Astrocyte (in vitro differentiated cells and primary cell): ENCODE data around the gene SLC12A5. TPM values are rescaled to one million over a fixed set of nuclear protein-coding genes. Genes with fewer than 3 reads are reported as not detected.

Experiments
- DNase-seq: peaks from one replicate; pipeline ENCODE4 v3.0.0-alpha.2; 2010; ENCODE audit warnings: low read depth
- FAIRE-seq: peaks from 2 replicates; lab custom pipeline; 2011; peaks lifted over from hg19 to GRCh38; lab: Jason Lieb, UNC
- H2AFZ ChIP-seq: 2 replicates; pipeline ENCODE4 v1.6.0; 2012; ENCODE audit warnings: low read depth, low read length, inconsistent platforms
- H3K27ac ChIP-seq: 2 replicates; pipeline ENCODE4 v1.5.1; 2011; ENCODE audit warnings: low read depth, low read length, inconsistent platforms
- H3K27me3 ChIP-seq: 2 replicates; pipeline ENCODE4 v1.6.0; 2011; ENCODE audit warnings: low read length, inconsistent platforms; ENCODE audit not compliant: insufficient read depth
- H3K36me3 ChIP-seq: 2 replicates; pipeline ENCODE4 v1.5.1; 2011; ENCODE audit warnings: low read length, inconsistent platforms; ENCODE audit not compliant: insufficient read depth
- H3K4me1 ChIP-seq: 2 replicates; pipeline ENCODE4 v1.5.1; 2011; ENCODE audit warnings: low read length, inconsistent platforms; ENCODE audit not compliant: insufficient read depth
- H3K4me2 ChIP-seq: 2 replicates; pipeline ENCODE4 v1.6.0; 2012; ENCODE audit warnings: low read length, inconsistent platforms
- H3K4me3 ChIP-seq: 2 replicates; pipeline ENCODE4 v1.5.1; 2011; ENCODE audit warnings: low read depth, mild to moderate bottlenecking, low read length, inconsistent platforms; ENCODE audit not compliant: insufficient read depth
- H3K79me2 ChIP-seq: 2 replicates; pipeline ENCODE4 v1.6.0; 2012; ENCODE audit warnings: mild to moderate bottlenecking, low read length, inconsistent platforms; ENCODE audit not compliant: insufficient read depth
- H3K9ac ChIP-seq: 2 replicates; pipeline ENCODE4 v1.6.0; 2012; ENCODE audit warnings: mild to moderate bottlenecking, low read length, inconsistent platforms
- H3K9me3 ChIP-seq: 2 replicates; pipeline ENCODE4 v1.5.1; 2012; ENCODE audit warnings: low read depth, mild to moderate bottlenecking, low read length, inconsistent platforms; ENCODE audit not compliant: insufficient read depth
- H4K20me1 ChIP-seq: 2 replicates; pipeline ENCODE4 v1.6.0; 2012; ENCODE audit warnings: low read length, inconsistent platforms; ENCODE audit not compliant: insufficient read depth
- H3K27ac Mint-ChIP-seq: one replicate; pipeline ENCODE4 v1.8.0; 2021; ENCODE audit warnings: mild to moderate bottlenecking, mixed read lengths; ENCODE audit not compliant: unreplicated experiment
- H3K27me3 Mint-ChIP-seq: one replicate; pipeline ENCODE4 v1.8.0; 2021; ENCODE audit warnings: low read depth, mixed read lengths; ENCODE audit not compliant: unreplicated experiment
- H3K36me3 Mint-ChIP-seq: one replicate; pipeline ENCODE4 v1.8.0; 2021; ENCODE audit warnings: low read depth, mixed read lengths; ENCODE audit not compliant: unreplicated experiment
- H3K4me1 Mint-ChIP-seq: one replicate; pipeline ENCODE4 v1.8.0; 2021; ENCODE audit warnings: low read depth, mixed read lengths; ENCODE audit not compliant: unreplicated experiment
- H3K4me3 Mint-ChIP-seq: one replicate; pipeline ENCODE4 v1.8.0; 2021; ENCODE audit warnings: mild to moderate bottlenecking, moderate library complexity, mixed read lengths; ENCODE audit not compliant: unreplicated experiment
- H3K9me3 Mint-ChIP-seq: one replicate; pipeline ENCODE4 v1.8.0; 2021; ENCODE audit warnings: mild to moderate bottlenecking, mixed read lengths; ENCODE audit not compliant: unreplicated experiment
- EZH2 ChIP-seq: IDR thresholded peaks from 2 replicates; pipeline ENCODE4 v1.6.1; 2012; ENCODE audit warnings: mild to moderate bottlenecking, low read length, inconsistent platforms; ENCODE audit not compliant: insufficient read depth
- total RNA-seq: library from RNA; stranded (reverse); gene quantifications from 2 replicates; pipeline ENCODE4 v1.2.1, GENCODE V29; 2021
- TF ChIP-seq, protein P1 (sequence below): IDR thresholded peaks from 2 replicates; pipeline ENCODE4 v1.5.1; 2011; ENCODE audit warnings: low read depth, mild to moderate bottlenecking, inconsistent platforms, low read length, moderate library complexity; ENCODE audit not compliant: insufficient read depth

The SLC12A5 gene
- total RNA-seq, 1 donor from 2014 or later = 14.6 TPM

DNA sequence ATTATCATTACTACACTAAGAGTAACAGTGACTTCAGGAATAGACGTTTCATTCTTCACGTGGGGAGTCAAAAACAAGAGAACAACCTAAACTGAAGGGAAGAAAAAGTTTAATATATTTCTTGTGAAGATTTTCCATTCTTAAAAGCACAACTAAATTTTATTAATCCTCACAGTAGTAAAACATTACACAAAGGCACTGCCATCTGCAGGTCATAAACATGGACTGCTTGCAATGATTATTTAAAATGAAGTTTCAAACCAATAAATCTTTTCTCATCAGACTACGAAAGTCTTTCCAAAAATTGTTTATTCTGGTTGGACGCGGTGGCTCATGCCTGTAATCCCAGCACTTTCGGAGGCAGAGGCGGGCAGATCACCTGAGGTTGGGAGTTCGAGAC is 58.1 kb downstream of the SLC12A5 start:
- Mint-ChIP-seq H3K9me3 (no peaks in the 10 kb centered on the region), H3K4me1 (peaks cover 28% of the 10 kb centered on the region), H3K27me3 (no peaks in the 10 kb centered on the region), H3K27ac (no peak overlapping the region), H3K36me3 (no peaks in the 10 kb centered on the region), H3K4me3 (no peak overlapping the region)
- Histone ChIP-seq H4K20me1 (peaks cover 71% of the 10 kb centered on the region), H3K79me2 (peaks cover 74% of the 10 kb centered on the region), H3K4me2 (no peak overlapping the region), H3K4me3 (no peak overlapping the region), H3K4me1 (peaks cover 8% of the 10 kb centered on the region), H3K27ac (no peak overlapping the region), H3K9ac (no peak overlapping the region), H3K27me3 (no peaks in the 10 kb centered on the region), H2AFZ (no peak overlapping the region), H3K9me3 (no peaks in the 10 kb centered on the region), H3K36me3 (no peaks in the 10 kb centered on the region)
- FAIRE-seq (no peak), DNase-seq (no peak)
- TF ChIP-seq, protein P1, sequence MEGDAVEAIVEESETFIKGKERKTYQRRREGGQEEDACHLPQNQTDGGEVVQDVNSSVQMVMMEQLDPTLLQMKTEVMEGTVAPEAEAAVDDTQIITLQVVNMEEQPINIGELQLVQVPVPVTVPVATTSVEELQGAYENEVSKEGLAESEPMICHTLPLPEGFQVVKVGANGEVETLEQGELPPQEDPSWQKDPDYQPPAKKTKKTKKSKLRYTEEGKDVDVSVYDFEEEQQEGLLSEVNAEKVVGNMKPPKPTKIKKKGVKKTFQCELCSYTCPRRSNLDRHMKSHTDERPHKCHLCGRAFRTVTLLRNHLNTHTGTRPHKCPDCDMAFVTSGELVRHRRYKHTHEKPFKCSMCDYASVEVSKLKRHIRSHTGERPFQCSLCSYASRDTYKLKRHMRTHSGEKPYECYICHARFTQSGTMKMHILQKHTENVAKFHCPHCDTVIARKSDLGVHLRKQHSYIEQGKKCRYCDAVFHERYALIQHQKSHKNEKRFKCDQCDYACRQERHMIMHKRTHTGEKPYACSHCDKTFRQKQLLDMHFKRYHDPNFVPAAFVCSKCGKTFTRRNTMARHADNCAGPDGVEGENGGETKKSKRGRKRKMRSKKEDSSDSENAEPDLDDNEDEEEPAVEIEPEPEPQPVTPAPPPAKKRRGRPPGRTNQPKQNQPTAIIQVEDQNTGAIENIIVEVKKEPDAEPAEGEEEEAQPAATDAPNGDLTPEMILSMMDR = peak; percentile 42
- TF ChIP-seq EZH2 = no peak

DNA sequence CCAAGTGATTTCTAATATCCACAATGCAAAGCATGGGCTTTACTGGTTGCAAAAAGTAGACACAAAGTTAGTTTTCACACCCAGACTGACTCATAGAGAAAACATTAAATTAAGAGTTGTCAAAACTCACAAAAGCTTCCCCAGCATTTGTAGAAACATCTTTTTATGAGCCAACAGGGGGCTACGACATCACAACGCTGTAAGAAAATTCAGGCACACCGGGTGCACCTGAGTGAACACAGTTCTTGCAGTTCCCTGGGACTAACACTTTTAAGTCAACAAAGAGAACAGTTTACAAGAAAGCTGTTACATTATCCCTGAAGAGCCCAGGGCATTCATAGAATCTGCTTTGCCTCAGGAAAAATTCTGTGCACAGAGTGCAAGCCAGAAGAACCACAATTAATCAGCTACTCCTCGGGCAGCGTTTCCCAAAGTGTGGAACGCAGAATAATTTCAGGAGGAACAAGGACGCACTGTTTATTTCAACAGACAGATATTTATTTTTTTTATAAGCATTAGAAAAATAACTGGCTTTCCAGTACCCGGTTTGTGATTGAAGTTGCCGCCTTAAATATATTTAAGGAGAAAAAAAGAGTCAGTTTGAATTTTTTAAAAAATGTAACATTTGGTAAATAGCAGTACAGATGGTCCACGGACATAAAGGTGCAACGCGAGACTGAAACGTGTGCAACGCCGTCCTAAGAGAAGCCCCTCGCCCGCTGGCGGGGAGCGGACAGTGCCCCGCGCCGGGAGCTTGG is 59.6 kb downstream of the SLC12A5 start:
- peaks cover 20% of the 10 kb centered on the region for H3K4me1 Mint-ChIP-seq

More for the DNA sequence above, 59.6 kb downstream of the SLC12A5 start:
- DNase-seq = peak; percentile 19
- H3K9ac ChIP-seq = peak overlapping the region; percentile 94
- H3K4me1 ChIP-seq = peaks cover 8% of the 10 kb centered on the region
- Mint-ChIP-seq H3K27me3 (no peaks in the 10 kb centered on the region), H3K27ac (peak overlapping the region; percentile 91), H3K4me3 (peak overlapping the region; percentile 88), H3K36me3 (no peaks in the 10 kb centered on the region), H3K9me3 (no peaks in the 10 kb centered on the region)
- H3K9me3 ChIP-seq = no peaks in the 10 kb centered on the region
- H3K27ac ChIP-seq = peak overlapping the region; percentile 98
- peaks cover 57% of the 10 kb centered on the region for H4K20me1 ChIP-seq
- H3K79me2 ChIP-seq = peaks cover 60% of the 10 kb centered on the region
- FAIRE-seq = no peak
- H3K27me3 ChIP-seq = no peaks in the 10 kb centered on the region
- peak overlapping the region; percentile 96 for H3K4me2 ChIP-seq
- H3K36me3 ChIP-seq = no peaks in the 10 kb centered on the region
- TF ChIP-seq EZH2 = no peak
- TF ChIP-seq, protein P1 = no peak
- H3K4me3 ChIP-seq = peak overlapping the region; percentile 84
- H2AFZ ChIP-seq = peak overlapping the region; percentile 88
